Right lung (tissue), 5 donors: ENCODE measurements around the gene MSL1. TPM values are rescaled to one million over a fixed set of nuclear protein-coding genes. Genes with fewer than 3 reads are reported as not detected.
A peak's percentile ranks its signal among the peaks of the same experiment; 100 is the strongest.

Source experiments
- DNase-seq, 2 donors: peaks; one replicate each; pipeline ENCODE4 v3.0.0-alpha.2; 2013
- polyA plus RNA-seq, 5 donors: library from polyadenylated mRNA; unstranded; fragments of 120-200 nt; gene quantifications; one replicate each; pipeline versions ENCODE4 v1.2.1 to v1.2.3, GENCODE V29; 2013; ENCODE audit warnings: inconsistent platforms in 1 of 5, low replicate concordance in 1 of 5; ENCODE audit not compliant: insufficient read length in 5 of 5, insufficient read depth in 1 of 5

The MSL1 gene
- polyA plus RNA-seq, 5 donors = 152 to 206 (median 187) TPM

DNA sequence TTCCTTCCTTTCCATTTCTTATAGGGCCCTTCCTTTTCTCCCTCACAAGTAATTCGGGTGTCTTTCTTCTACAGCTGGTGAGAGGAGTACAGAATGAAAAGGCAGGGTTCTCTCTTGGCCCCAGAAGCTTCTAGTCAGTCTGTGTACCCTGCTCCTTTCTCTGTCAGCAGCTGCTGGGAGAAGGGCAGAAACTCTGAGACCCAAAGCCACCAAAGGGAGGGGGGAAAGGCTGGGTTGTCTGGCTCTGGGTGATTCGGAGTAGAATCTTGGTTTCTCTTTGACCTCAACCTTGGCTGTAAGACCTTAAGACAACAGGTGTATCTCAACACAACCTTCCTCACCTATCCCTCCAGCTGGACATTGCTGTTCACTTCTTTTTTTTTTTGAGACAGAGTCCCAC lies 18.1 kb upstream of the MSL1 start:
- DNase-seq = no peak

DNA sequence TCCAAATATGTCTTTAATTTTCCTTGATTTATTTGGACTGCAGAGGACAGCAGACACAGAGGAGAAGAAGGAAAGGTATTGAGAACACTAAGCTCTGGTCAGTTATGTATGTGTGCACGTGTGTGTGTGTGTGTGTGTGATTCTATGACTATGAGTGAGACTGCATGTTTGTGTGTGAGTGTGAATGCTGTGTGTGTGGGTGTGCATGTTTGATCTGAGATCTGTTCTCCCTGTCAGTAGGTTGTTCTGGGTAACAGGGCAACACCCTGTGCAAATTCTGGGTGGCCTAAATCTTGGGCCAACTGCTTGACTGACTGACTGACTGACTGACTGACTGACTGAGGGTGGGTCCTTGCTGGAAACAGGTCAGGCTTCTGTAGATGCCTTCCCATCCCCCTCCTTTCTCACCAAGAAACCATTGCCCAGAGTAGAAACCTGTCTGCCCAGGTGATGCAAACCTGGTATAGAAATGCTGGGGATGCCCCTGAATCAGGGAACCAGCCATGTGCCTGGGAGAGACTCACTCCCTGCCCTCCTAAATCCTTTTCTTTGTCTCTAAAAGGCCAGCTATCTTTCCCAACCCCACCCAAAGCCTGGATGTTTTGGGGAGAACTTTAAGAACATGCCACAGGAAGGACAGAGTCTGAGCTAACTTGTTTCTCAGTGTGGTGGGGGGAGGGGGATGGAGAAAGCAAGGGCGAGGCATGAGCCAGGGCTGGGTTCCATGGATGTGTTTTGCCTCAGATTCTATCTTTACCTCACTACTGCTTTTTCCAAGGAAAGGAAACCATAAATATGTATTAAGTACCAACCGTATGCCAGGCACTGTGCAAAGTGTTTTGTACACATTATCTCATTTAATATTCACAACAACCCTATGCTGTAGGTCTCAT lies 16.9 kb upstream of the MSL1 start:
- DNase-seq = no peak

DNA sequence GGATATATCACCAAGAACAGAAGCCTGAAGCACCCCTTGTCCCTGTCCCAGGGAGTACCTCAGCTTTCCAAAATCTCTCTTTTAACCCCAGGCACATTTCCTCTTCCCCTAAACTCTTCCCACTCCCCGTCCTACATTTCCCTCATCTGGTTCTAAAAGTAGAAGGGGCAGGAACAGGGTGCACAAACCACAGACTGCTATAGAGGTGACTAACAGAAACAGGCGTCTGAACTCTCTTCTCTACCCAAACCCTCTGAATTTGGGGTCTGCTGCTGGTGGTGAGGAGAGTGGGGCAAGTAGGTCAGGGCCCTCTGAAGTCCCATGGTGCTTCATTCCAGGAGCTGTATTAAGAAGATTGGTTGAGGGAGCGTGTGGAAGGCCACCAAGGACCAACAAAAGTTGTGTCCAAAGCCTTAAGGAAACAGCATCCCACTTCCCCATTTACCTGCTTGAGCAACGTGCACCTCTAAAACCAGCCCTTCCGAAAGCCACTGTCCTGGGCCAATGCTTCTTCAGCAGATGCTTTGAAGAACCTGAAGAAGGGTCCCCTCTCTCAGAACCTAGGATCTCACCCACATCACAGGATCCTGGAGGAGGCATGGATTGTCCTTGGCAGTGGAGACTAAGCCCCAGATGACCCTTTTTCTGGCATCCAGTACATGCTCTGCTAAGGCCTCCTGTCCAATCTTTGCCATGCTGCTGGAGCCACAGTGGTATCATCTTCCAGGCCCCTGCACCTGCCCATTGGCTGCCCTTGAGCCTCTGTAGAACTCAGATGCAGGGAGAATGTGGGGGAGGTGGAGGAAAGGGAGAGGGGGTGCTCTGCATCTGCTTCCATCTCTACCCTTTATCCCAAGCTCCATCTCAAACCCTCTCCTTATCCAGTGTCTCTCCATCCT lies 15.7 kb upstream of the MSL1 start:
- no peak for DNase-seq

DNA sequence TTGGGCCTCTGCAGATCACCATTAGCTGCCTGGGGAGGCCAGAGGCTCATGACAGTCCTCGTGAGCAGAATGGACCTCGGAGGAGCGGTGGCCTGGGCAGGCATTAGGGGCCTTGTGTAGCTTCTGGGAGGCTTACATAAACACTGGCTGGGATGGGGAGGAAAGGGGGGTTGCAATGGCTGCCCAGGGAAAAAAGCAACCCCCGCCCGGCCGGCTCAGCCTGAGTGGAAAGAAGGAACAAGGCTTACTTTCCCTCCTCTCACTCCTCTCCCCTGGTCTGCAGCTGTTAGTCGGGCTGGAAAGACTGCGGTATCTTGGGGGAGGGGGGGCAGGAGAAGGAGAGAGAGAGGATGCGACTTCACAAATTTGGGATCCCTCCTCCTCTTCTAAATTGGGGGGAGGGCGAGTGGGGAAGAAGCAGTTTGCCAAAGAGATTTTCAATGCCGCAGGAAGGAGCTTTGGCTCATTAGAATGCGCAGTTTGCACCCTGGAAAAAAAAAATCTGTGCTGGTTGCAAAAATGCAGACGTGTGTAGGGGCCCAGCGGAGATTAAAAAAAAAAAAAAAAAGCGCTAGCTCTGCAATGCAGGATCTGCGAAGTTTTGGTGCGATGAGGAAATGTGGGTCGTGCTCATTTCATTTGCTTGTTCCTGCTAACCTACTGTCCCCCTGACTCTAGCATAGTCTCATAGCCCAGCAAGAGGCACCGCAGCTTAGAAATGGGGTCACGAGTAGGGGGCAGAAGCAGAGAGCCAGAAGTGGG lies 14.8 kb upstream of the MSL1 start:
- DNase-seq = no peak

DNA sequence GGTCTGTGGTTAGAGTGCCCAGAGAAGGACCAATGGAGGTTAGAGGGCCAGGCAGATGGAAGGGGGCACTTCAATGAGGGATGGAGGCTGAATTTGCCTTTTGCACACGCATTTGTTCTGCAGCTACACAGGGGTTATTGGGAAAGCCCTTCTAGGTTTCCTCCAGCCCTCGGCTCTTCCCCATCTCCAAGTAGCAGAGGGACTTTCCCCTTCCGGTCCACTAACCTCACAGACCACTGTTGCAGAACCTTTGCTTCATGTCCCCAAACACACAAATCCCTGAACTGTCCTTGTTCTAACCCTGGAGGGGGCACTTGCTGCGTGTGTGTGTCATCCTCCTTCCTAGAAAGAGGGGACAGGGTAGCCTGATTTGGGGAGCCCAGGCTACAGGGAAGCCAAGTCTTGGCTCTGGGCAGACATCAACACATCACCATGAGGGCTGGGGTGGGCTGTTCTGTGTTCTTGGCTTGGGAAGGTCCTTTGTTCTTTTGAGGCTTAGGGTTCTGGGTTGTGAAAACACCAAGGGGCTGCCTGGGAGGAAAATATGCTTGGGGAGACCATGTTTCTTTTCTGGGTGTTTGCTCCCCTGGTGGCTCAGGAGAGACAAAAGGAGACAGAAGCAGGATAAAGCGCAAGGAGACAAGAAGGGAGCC lies 14.1 kb upstream of the MSL1 start:
- DNase-seq = no peak

DNA sequence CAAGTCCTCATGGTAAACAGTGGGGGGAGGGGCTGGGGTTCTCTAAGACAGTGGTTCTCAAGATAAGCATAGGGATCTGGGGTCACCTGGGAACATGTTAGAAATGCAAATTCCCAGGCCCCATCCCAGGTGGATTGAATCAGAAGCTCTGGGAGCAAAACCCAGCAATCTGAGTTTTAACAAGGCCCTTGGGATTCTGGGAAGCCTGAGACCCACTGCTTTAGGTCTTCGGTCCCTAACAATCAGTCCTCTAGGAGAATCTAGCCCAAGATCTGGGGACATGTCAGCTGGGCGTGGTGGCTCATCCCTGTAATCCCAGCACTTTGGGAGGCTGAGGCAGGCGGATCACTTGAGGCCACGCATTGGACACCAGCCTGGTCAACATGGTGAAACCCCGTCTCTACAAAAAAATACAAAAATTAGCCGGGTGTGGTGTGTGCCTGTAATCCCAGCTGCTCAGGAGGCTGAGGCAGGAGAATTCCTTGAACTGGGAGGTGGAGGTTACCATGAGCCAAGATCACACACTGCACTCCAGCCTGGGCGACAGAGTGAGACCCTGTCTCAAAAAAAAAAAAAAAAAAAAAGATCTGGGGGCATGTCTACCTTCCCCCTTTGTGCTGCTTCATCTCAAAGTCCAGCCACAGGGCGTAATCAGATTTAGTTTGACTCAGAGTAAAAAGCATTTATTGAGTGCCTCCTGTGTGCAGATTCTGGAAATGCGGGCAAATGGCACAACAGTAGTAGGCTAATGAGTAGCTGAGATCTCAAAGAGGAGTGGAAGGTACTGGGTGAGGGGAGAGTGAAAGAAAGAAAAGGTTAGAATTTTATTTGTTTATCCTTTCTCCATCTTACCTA lies 12.6 kb upstream of the MSL1 start:
- DNase-seq = no peak

DNA sequence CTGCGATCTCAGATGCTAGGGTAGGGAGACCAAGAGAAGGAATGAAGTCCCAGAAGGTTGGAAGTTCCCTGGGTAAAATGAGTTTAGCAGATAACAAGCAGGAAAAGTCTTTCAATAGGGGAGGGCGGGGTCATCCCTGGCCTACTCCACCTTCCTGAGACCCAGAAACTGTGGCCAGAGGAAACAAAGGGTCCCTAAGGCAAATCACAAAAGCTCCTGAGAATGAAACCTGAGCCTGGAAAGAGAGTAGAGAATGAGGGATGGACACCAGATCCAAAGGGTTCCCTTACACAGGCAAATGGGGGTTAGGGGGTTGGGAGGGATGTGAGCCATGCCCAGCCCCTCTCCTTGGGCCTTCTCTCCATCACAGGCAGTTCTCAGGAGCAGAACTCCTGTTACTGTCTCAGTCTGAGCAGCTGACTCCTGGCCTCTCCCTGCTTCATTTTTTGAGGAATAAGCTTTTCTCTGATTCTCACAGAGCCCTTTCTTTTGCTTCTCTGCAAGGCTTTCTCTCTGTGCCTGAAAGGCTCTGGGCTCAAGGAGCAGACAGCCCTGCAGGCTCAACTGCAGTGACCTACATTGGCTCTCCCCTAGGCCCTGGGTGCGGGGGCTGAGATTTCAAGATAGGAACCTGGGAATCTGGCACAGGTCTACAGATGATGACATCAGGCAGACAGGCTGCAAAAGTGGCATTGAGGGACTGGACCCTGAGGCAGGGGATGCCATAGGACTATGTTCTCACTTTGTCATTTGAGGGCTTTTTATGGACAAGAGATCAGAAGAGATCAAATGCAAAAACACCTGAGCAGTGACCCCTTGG lies 11.5 kb upstream of the MSL1 start:
- DNase-seq = no peak

DNA sequence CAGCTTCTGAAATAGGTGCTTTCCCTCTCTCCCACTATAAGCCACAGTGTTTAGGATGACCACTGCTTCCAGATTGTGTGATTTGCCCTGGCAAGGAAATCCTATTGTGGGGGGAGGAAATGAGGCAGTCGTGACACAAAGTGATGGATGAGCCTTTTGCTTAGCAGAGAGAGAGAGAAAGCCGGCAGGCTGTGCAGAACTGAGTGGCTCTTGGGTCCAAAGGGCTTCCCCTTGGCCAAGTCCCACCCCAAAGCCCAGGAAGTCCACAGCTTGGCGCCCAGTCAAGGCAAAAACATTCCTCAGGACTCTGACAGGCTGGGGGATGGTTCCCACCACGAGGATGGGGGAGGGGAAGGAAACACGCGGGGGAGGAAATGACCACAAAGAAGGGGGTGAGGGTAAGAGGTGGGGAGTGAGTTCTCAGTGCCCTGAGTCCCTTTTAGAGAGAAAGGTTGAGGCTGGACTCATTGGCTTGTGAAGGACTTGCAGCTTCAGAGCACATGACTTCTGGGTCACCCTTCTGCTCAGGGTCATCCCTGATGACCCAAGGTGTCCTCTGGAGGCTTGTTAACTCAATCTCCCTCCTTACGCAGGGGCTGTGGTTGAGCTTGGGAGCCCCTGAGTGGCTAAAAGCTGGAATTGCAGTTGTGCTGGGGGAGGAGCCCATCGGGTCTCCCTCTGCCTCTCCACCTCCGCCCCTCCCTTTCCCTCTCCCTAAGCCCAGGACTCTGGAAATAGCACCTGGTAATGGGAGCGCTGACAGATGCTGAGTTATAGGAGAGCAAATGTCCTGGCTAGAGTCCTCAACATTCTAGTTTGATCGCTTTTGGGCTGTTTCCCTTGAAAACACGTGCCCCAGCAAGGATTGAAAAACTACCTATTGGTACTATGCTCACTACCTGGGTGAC lies 10.3 kb upstream of the MSL1 start:
- peak; percentile 96 to 97 for DNase-seq

DNA sequence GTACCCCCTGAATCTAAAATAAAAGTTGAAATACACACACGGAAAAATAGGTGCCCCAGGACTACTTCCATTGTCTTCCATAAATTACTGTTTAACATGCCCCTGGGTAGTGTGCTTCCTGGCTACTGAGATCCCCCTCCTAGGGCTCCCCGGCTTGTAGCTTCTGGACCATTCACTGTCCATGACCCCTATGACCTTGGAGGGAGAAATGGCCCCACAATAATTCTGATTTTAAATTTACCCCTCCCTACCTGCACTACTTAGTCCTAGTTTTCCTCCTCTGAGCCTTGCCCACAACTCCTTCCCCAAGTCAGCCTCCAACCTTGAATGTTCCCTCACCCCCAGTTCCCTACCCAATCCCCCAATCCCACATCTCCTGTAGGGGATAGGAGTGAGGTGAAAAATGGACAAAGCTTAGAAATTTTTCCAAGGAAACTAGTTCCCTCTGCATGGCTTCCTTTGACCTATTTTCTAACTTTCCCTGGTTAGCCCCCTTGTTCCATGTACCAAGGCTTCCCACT lies 9.5 kb upstream of the MSL1 start:
- no peak for DNase-seq

DNA sequence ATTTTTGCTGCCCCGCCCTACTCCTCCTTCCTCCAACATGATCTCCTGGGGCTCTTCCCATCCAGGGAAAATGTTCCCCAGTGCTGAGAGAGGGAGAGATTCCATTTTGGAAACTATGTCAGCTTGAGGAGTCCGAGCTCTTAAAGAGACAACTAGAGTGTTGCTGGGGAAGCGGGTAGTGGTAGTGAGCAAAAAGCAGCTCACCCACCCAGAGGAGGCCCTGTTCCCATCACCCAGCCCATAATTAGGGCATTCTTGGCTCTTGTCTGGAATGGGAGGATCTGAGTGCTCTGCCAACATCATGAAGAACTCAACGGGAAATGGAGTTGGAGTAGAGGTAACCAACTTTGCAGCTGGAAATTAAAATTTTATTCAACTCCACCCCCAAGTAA lies 9.1 kb upstream of the MSL1 start:
- DNase-seq = no peak

DNA sequence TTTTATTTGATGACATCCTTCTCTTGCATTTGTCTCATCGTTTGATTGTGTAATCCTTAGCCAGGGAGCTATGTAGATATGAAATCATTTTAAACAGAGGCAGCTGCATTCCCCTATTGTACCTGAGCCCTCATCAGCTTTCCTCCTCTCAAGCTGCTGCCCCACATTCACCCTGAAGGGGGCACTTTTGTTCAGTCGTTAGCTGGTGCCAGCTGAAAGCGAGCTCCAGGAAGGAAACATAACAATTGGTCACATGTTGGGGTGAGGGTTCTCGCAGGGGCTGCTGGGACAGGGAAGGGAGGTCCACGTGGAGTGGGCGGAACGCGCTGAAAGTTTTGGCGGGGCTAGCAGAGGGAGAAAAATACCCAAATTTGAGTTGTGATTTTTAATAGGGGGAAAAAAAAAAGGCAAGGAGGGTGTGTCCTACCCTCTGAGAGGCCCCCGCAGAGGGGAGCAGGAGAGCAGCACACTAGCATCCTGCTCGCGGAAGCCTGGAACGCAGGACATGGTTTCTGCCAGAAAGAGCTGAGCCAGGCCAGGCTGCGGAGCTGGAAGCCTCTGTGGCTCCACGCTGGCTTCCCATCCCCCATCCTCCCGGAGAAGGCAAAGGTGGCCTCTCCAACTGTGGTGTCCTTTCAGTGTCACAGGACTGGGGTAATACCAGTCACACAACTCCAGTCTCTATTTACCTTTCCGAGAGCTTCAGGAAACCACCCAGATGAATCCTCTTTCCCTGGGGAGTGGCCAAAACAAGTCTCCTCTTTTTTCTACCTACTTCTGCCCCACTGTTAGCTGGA lies 8.5 kb upstream of the MSL1 start:
- peak; percentile 94 to 95 for DNase-seq

DNA sequence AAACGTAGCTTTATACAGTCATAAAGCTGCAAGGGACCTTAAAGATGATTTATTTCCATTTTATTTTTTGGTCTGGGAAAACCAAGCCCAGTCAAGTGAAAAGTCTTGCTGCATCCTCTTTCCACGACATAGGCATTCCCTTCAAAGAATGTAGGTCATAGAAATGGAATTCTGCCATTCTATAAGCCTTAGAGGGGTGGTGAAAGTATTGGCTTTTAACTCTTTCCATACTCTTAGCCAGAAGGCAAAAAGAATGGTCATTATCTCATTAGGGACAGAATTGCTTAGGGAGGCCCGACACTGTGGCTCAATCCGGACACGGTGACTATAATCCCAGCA lies 7.9 kb upstream of the MSL1 start:
- DNase-seq = no peak

DNA sequence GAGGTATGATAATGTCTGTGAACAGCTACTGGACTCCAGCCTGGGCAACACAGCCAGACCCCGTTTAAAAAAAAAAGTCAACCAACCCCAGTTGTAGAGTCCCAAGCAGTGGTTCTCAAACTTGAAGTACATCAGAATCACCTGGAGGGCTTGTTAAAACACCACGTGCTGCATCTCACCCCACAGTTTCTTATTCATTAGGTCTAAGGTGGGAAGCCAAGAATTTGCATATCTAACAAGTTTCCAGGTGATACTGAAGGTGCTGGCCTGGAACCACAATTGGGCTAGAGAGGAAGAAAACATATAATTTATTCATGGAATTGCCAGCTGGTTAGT lies 6.7 kb upstream of the MSL1 start:
- no peak for DNase-seq

DNA sequence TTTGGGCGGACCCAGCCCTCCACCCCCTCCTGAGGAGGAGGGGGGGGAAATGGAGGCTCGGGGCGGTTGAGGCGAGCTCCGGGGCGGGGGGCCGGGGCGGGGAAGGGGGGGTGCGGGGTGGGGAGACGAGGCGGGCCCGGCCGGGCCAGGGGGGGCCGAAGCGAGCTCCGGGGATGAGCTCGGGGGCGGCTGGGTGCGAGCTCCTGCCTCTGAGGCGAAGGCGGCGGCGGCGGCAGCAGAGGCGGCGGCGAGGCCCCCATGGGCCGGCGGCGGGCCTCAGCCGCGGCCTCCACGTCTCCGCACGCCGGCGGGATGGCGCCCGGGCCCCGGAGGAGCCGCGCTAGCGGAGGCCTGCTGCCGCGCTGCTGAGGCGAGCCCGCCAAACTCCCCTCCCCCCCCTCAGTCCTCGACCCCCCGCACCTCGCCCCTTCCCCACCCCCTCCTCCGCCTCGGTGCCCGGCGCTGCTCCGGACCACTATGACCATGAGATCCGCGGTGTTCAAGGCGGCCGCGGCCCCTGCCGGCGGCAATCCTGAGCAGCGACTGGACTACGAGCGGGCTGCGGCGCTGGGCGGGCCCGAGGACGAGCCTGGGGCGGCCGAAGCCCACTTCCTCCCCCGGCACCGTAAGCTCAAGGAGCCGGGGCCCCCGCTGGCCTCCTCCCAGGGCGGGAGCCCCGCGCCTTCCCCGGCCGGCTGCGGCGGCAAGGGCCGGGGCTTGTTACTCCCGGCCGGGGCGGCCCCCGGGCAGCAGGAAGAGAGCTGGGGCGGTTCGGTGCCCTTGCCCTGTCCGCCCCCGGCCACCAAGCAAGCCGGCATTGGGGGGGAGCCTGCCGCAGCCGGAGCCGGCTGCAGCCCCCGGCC lies 596 bp downstream of the MSL1 start:
- DNase-seq = no peak

DNA sequence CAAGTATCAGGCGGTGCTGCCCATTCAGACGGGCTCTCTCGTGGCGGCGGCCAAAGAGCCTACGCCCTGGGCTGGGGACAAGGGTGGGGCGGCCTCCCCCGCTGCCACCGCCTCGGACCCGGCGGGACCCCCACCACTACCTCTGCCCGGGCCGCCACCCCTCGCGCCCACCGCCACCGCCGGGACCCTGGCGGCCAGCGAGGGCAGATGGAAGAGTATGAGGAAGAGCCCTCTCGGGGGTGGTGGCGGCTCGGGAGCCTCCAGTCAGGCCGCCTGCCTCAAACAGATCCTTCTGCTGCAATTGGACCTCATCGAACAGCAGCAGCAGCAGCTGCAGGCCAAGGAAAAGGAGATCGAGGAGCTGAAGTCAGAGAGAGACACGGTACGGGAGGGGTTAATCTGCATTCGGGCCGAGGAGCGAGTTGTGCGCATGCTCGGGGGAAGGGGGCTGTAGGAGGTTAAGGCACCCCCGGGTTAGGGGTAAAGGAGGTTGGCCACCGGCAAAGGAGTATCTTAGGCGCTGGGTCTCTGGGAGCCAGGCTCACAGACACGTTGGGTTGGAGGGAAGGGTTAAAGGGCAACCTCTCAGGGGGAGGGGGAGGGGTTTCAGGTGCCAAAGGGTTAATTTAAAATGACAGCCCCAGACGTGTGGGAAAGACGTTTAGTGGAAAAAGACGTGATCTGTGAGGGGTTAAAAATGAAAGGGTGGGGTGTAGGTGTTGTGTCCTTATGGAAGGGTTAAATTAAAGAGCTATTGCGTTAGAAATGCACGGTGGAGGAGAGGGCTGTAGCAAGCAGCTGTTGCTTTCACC lies 1.4 kb downstream of the MSL1 start:
- no peak for DNase-seq

DNA sequence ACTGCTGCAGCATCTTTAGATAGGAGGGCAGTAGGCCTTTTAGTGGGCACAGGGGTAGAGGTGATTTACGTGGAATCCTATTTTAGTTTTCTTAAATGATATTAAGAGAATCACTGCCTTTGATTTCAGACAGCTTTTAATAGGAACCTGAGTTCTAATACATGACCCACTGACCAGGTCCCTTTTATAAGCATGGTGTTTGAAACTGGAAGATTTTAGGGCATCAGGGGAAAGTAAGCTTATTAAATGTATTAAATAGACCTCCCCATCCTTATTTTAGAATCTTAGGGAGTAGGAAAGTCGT lies 2.0 kb downstream of the MSL1 start:
- no peak for DNase-seq
